ENCODE data around the gene PRICKLE3. TPM values are rescaled to one million over a fixed set of nuclear protein-coding genes. Genes with fewer than 3 reads are reported as not detected.
"Not testable (repeated sequence)": the region's sequence is repeated elsewhere in the genome, so short reads cannot be mapped to it uniquely, and the experiment has no call there.

Gene PRICKLE3
- total RNA-seq, 1 donor from 2014 or later = 13.5 TPM

DNA sequence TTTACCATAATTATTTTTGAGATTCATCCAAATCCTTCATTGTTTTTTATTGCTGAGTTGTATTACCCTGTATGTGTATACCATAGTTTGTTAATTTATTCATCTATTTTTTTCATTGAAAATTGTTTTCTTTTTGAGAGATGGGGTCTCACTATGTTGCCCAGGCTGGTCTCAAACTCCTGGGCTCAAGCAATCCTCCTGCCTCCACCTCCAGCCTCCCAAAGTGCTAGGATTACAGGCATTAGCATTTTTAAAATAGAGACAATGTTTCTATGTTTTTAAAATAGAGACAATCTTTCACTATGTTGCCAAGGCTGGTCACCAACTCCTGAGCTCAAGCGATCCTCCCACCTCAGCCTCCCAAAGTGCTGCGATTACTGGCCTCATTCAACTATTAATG, 25.3 kb downstream of the PRICKLE3 start:
- peaks cover 3% of the 10 kb centered on the region for H3K9me3 Mint-ChIP-seq
- H3K4me1 Mint-ChIP-seq = peaks cover 6% of the 10 kb centered on the region
- H3K27me3 Mint-ChIP-seq (ENCODE audit: low read depth) = no peaks in the 10 kb centered on the region
- no peaks in the 10 kb centered on the region for H3K36me3 Mint-ChIP-seq
- H3K4me3 Mint-ChIP-seq = no peak overlapping the region
- H3K27ac Mint-ChIP-seq = no peak overlapping the region
- TF ChIP-seq, protein P1, sequence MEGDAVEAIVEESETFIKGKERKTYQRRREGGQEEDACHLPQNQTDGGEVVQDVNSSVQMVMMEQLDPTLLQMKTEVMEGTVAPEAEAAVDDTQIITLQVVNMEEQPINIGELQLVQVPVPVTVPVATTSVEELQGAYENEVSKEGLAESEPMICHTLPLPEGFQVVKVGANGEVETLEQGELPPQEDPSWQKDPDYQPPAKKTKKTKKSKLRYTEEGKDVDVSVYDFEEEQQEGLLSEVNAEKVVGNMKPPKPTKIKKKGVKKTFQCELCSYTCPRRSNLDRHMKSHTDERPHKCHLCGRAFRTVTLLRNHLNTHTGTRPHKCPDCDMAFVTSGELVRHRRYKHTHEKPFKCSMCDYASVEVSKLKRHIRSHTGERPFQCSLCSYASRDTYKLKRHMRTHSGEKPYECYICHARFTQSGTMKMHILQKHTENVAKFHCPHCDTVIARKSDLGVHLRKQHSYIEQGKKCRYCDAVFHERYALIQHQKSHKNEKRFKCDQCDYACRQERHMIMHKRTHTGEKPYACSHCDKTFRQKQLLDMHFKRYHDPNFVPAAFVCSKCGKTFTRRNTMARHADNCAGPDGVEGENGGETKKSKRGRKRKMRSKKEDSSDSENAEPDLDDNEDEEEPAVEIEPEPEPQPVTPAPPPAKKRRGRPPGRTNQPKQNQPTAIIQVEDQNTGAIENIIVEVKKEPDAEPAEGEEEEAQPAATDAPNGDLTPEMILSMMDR (IDR thresholded peaks at IDR 0.05; ENCODE audit: unreplicated experiment) = no peak
- DNase-seq (ENCODE audit: low spot score in 2 of 2, unreplicated experiment in 2 of 2) = no peak

DNA sequence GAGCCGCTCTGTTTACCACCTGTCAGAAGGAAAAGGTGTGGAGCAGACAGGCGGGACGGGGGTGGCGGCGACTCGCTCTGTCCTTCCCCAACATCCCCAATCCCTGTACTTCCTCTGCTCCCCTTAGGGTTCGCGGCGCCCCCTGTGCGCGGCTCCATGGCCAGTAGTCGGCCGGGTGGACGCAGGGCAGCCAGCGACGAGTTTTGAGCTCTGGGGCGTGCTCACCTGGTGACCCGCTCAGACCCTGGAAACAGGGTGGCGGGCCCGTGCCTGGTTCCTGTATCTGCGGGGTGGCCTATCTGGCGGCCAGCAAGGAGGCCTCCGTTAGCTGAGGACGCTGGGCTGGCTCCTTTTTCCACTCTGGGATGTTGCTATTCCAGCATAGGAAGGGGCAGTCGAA, 29.0 kb downstream of the PRICKLE3 start:
- Mint-ChIP-seq H3K4me1 (peaks cover 10% of the 10 kb centered on the region), H3K27me3 (ENCODE audit: low read depth) (no peaks in the 10 kb centered on the region), H3K4me3 (peak overlapping the region; percentile 17), H3K9me3 (peaks cover 9% of the 10 kb centered on the region), H3K36me3 (peaks cover under 1% of the 10 kb centered on the region), H3K27ac (no peak overlapping the region)
- no peak for DNase-seq (ENCODE audit: low spot score in 2 of 2, unreplicated experiment in 2 of 2)
- TF ChIP-seq, protein P1 (IDR thresholded peaks at IDR 0.05; ENCODE audit: unreplicated experiment) = no peak

DNA sequence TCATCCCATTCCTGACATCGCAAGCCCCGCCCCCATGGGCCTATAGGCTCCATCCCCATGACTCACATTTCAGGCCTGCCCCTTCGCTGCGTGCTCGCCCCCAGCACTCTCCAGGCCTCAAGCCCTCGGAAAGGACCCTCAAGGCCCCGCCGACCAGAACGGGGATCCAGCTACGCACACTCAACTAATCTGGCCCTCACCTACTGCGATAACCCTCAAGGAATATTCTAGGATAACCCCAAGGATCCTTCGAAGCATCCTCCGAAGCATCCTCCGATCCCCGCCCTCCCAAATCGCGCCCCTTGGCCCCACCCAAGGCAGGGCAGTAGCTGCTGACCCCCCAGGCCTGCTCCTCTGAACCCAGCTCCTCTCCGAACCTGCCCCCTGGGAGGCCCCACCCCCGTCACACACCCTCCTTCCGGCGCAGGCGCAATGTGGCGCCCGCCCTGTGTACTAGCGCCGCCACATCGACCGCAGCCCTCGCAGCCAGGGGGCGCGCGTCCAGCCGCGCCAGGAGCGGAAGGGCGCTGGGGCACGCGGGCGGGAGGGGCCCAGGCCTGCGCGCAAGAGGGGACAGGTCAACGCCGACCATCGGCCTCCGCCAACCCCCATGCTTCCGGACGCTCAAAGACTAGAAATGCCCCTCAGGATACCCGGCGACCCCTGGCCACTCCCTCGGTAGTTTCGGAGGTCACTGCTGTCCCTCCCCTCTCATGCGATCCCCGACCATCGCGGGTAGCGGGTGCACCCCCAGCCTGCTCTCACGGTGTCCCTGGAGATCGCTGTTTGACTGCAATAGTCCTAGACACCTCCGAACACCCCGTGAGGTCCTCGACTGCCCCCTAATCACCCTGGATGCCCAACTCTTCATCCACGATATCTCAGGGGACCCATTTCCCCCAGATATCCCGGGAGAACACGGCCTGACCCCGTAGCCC, 30.0 kb downstream of the PRICKLE3 start:
- DNase-seq (ENCODE audit: low spot score in 2 of 2, unreplicated experiment in 2 of 2) = peak; percentile 66 to 83
- peaks cover 2% of the 10 kb centered on the region for H3K36me3 Mint-ChIP-seq
- no peaks in the 10 kb centered on the region for H3K27me3 Mint-ChIP-seq (ENCODE audit: low read depth)
- peaks cover 9% of the 10 kb centered on the region for H3K9me3 Mint-ChIP-seq
- TF ChIP-seq, protein P1 (IDR thresholded peaks at IDR 0.05; ENCODE audit: unreplicated experiment) = peak; percentile 51
- H3K27ac Mint-ChIP-seq = peak overlapping the region; percentile 99
- peaks cover 10% of the 10 kb centered on the region for H3K4me1 Mint-ChIP-seq
- peak overlapping the region; percentile 78 for H3K4me3 Mint-ChIP-seq

DNA sequence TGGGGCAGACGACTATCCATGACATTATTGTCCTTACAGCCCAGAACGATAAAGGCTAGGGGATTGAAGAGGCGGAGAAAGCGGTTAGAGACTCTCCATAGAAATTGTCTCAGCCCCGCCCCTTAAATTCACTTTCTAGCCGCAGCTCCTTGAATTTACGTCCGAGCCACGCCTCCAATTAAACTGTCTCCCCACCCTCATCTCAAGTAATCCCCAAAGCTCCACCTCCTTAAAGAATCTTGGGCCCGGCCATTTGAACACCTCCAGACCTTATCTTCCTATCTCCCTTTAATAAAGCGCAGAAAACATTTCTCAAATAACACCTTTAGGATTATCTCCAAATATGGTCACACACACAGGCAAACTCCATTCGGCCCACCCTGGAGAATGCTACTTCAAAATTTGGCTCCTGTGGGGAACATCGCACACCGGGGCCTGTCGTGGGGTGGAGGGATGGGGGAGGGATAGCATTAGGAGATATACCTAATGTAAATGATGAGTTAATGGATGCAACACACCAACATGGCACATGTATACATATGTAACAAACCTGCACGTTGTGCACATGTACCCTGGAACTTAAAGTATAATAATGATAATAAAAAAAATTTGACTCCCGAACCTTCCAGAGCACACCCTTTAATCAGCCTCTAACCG, 30.8 kb downstream of the PRICKLE3 start:
- H3K27me3 Mint-ChIP-seq (ENCODE audit: low read depth) = no peaks in the 10 kb centered on the region
- TF ChIP-seq, protein P1 (IDR thresholded peaks at IDR 0.05; ENCODE audit: unreplicated experiment) = no peak
- H3K4me1 Mint-ChIP-seq = peaks cover 10% of the 10 kb centered on the region
- DNase-seq (ENCODE audit: low spot score in 2 of 2, unreplicated experiment in 2 of 2) = no peak
- H3K4me3 Mint-ChIP-seq = peak overlapping the region; percentile 78
- peaks cover 12% of the 10 kb centered on the region for H3K9me3 Mint-ChIP-seq
- peak overlapping the region; percentile 99 for H3K27ac Mint-ChIP-seq
- peaks cover 4% of the 10 kb centered on the region for H3K36me3 Mint-ChIP-seq

DNA sequence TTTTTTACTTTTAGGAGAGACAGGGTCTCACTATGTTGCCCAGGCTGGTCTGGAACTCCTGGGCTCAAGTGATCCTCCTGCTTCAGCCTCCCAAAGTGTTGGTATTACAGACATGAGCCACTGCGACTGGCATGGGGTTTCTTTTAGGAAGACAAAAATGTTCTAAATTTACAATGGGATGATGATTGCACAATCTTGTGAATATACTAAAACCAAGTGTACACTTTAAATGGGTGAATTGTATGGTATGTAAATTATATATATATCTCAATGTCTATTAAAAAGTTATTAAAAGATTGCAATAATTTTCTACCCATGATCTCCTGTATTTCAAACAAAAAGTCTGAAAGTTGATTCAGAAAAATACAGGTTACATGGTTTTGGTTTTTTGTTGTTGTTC, 32.7 kb downstream of the PRICKLE3 start:
- Mint-ChIP-seq H3K27me3 (ENCODE audit: low read depth) (no peaks in the 10 kb centered on the region), H3K4me3 (no peak overlapping the region), H3K9me3 (peaks cover 19% of the 10 kb centered on the region), H3K36me3 (peaks cover 8% of the 10 kb centered on the region), H3K27ac (no peak overlapping the region), H3K4me1 (peaks cover 10% of the 10 kb centered on the region)
- TF ChIP-seq, protein P1 (IDR thresholded peaks at IDR 0.05; ENCODE audit: unreplicated experiment) = no peak
- no peak for DNase-seq (ENCODE audit: low spot score in 2 of 2, unreplicated experiment in 2 of 2)

DNA sequence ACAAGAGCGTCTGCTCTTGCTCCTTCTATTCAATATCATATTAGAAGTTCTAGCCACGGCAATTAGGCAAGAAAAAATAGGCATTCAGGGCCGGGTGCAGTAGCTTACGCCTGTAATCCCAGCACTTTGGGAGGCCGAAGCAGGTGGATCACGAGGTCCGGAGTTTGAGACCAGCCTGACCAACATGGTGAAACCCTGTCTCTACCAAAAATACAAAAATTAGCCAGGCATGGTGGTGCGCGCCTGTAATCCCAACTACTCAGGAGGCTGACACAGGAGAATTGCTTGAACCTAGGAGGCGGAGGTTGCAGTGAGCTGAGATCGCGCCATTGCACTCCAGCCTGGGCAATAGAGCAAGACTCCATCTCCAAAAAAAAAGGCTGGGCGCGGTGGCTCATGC, 36.9 kb downstream of the PRICKLE3 start:
- peaks cover 23% of the 10 kb centered on the region for H3K9me3 Mint-ChIP-seq
- H3K4me1 Mint-ChIP-seq; H3K4me3 Mint-ChIP-seq; H3K27me3 Mint-ChIP-seq (ENCODE audit: low read depth); DNase-seq (ENCODE audit: low spot score in 2 of 2, unreplicated experiment in 2 of 2); H3K27ac Mint-ChIP-seq: not testable (repeated sequence)
- H3K36me3 Mint-ChIP-seq = peaks cover 11% of the 10 kb centered on the region

DNA sequence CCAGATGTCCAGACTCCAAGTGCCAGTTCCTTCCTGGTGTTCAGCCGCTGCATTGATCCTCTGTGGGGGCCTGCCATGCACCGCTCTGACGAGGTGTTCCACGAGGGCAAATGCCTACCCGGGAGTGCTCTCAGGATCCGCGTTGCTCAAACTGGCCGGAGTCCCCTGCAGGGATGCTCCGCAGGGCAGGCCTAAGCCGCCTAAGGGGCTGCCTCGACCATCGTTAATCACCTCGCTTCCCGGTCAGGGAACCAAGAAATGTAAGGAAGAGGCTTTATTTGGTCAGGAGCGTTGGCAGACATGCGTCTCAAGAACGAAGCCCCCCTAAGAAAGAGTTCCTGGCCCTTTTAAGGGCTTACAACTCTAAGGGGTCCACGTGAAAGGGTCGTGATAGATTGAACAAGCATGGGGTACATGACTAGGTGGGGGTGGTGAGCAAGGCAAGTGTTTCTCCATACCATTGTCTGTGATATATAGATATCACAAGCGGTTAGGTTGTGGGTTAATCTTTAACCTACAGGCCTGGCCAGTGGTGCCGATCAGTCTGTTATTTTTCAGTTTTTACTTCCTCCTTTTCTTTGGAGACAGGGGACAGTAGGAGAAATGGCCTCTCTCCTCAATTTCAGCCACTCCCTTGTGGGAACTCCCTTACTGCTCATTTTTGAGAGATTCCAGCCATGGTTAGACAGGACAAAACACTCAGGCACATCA, 37.6 kb downstream of the PRICKLE3 start:
- not testable (repeated sequence) for H3K27ac Mint-ChIP-seq; DNase-seq (ENCODE audit: low spot score in 2 of 2, unreplicated experiment in 2 of 2); H3K4me1 Mint-ChIP-seq; H3K4me3 Mint-ChIP-seq; H3K27me3 Mint-ChIP-seq (ENCODE audit: low read depth)
- H3K36me3 Mint-ChIP-seq = peaks cover 14% of the 10 kb centered on the region
- peaks cover 25% of the 10 kb centered on the region for H3K9me3 Mint-ChIP-seq

Data from mesothelial cell of epicardium (in vitro differentiated cells).